Calu3 (cell line): ENCODE results near the gene KLHL42. TPM values are rescaled to one million over a fixed set of nuclear protein-coding genes. Genes with fewer than 3 reads are reported as not detected.

Experiments used
- BruUV-seq: library from RNA; stranded (reverse); fragments of 400-500 nt; replicated peaks from 2 replicates; lab custom pipeline; 2021; lab: Mats Ljungman, UMichigan
- CTCF ChIA-PET: fragments of 300-600 bp; sonication (Branson Sonifier 250); formaldehyde crosslinking; loops from one replicate; lab custom pipeline; 2022; ENCODE audit warnings: antibody characterized with exemption; lab: Charles Lee
- DNase-seq: peaks from one replicate; pipeline ENCODE4 v3.0.0; 2022
- H3K27ac Mint-ChIP-seq: one replicate; pipeline ENCODE4 v1.8.0; 2022; ENCODE audit warnings: mixed read lengths; ENCODE audit not compliant: unreplicated experiment
- H3K27me3 Mint-ChIP-seq: one replicate; pipeline ENCODE4 v1.8.0; 2022; ENCODE audit warnings: mixed read lengths; ENCODE audit not compliant: unreplicated experiment
- H3K36me3 Mint-ChIP-seq: one replicate; pipeline ENCODE4 v1.8.0; 2022; ENCODE audit warnings: mild to moderate bottlenecking, moderate library complexity, mixed read lengths; ENCODE audit not compliant: insufficient read depth, unreplicated experiment
- H3K4me1 Mint-ChIP-seq: one replicate; pipeline ENCODE4 v1.8.0; 2022; ENCODE audit warnings: mild to moderate bottlenecking, low read depth, mixed read lengths; ENCODE audit not compliant: unreplicated experiment
- H3K4me3 Mint-ChIP-seq: one replicate; pipeline ENCODE4 v1.8.0; 2022; ENCODE audit warnings: mild to moderate bottlenecking, low read depth, moderate library complexity, mixed read lengths; ENCODE audit not compliant: unreplicated experiment
- H3K9me3 Mint-ChIP-seq: one replicate; pipeline ENCODE4 v1.8.0; 2022; ENCODE audit warnings: low read depth, mixed read lengths; ENCODE audit not compliant: unreplicated experiment
- CTCF ChIP-seq: fragments of 200-600 bp; IDR thresholded peaks from one replicate; pipeline ENCODE4 v1.8.0; 2022; ENCODE audit warnings: antibody characterized with exemption; ENCODE audit not compliant: unreplicated experiment
- intact Hi-C: fragments of 100-400 bp; cut with micrococcal nuclease; formaldehyde crosslinking; loops from one replicate; pipeline ENCODE4 v1.10.0; 2022; ENCODE audit not compliant: unreplicated experiment
- total RNA-seq: library from RNA; stranded (reverse); gene quantifications from 2 replicates; pipeline ENCODE4 v1.2.3, GENCODE V29; 2022

The KLHL42 gene
- total RNA-seq, 1 experiment from 2014 or later, result 18.5 TPM

- intact Hi-C loops, result no loop called here
- Mint-ChIP-seq H3K27me3 (no peaks in the 10 kb centered on the region), H3K9me3 (no peaks in the 10 kb centered on the region), H3K36me3 (no peaks in the 10 kb centered on the region), H3K27ac (no peak overlapping the region), H3K4me3 (no peak overlapping the region), H3K4me1 (peaks cover 4% of the 10 kb centered on the region)
- no peak for DNase-seq
- CTCF ChIA-PET, result no interaction called here
- no TSS peak for BruUV-seq
- no peak for TF ChIP-seq CTCF
These were observed 58.6 kb downstream of the KLHL42 start for GRCh38 chr12:27838543-27839185.

- no peak for DNase-seq
- CTCF ChIA-PET, result interaction anchor here (0.5 to 0.6 kb wide), 2 partner anchors 18 to 160 kb away, joined by 3 to 5 read pairs; no protein-coding TSS in a partner anchor
- TF ChIP-seq CTCF, result no peak
- no peak overlapping the region for H3K4me3 Mint-ChIP-seq
- H3K27me3 Mint-ChIP-seq, result no peaks in the 10 kb centered on the region
- no peaks in the 10 kb centered on the region for H3K36me3 Mint-ChIP-seq
- BruUV-seq, result no TSS peak
- no peak overlapping the region for H3K27ac Mint-ChIP-seq
- H3K4me1 Mint-ChIP-seq, result peaks cover 14% of the 10 kb centered on the region
- intact Hi-C loops, result loop anchor here (5.0 to 10.0 kb wide), 3 partner anchors 102 to 1032 kb away; no protein-coding TSS in a partner anchor
- no peaks in the 10 kb centered on the region for H3K9me3 Mint-ChIP-seq
These were observed 60.4 kb downstream of the KLHL42 start for GRCh38 chr12:27840229-27840999.

DNA sequence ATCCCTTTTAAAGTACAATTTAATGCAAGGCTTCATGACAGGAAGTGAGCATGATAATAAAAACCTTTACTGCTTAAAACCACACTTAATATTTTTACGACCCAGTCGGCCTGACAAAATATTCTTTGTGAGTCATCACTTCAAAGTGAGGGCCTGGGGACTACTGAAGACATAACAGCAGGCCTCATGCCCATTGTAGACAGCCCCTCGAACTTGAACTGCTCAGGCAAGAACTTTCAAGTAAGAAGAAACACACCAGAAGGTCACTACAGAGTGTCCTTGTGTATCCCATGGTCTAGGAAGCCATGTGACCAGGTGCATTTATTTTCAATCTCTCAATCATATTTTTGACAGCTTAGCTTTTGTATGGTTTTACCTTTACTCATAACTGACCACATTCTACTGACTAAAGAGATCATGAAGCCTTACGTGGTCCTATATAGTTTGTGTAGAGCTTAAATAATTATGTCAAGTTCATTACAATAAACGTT is 61.4 kb downstream of the KLHL42 start:
- intact Hi-C loops, result loop anchor here (5.0 to 10.0 kb wide), 3 partner anchors 101 to 1031 kb away; no protein-coding TSS in a partner anchor
- no TSS peak for BruUV-seq
- H3K36me3 Mint-ChIP-seq, result no peaks in the 10 kb centered on the region
- H3K9me3 Mint-ChIP-seq, result no peaks in the 10 kb centered on the region
- TF ChIP-seq CTCF, result no peak
- no peaks in the 10 kb centered on the region for H3K27me3 Mint-ChIP-seq
- no peak overlapping the region for H3K27ac Mint-ChIP-seq
- CTCF ChIA-PET, result no interaction called here
- no peak overlapping the region for H3K4me3 Mint-ChIP-seq
- no peak for DNase-seq
- H3K4me1 Mint-ChIP-seq, result peaks cover 14% of the 10 kb centered on the region

DNA sequence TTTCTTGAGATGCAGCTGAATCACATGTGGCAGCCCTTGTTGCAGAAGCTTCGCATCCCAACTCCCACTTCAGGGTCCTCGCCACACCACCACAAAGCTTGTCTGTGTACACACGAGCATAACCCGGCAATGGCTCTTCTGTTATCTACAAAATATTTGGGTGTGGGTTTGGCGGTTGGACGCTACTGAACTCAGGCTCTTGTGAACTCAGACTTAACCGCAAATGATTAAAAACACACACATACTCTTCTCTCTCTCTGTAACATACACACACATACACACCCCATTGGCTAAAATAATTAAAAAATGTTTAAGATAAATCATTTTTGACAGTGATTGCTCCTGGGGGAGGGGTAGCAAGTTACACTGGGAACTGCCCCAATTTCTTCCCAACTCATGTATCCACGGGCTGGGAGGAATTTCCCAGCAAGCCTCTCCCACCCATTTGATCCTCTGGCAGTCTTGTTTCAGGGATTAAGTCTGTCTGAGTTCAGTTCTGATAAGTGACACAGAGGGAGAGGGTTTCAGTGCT is 63.7 kb downstream of the KLHL42 start:
- H3K27ac Mint-ChIP-seq, result peak overlapping the region; percentile 13
- DNase-seq, result peak; percentile 22
- intact Hi-C loops, result loop anchor here (5.0 to 10.0 kb wide), 3 partner anchors 99 to 1029 kb away; no protein-coding TSS in a partner anchor
- H3K36me3 Mint-ChIP-seq, result no peaks in the 10 kb centered on the region
- H3K27me3 Mint-ChIP-seq, result no peaks in the 10 kb centered on the region
- peaks cover 25% of the 10 kb centered on the region for H3K4me1 Mint-ChIP-seq
- no TSS peak for BruUV-seq
- TF ChIP-seq CTCF, result no peak
- peak overlapping the region; percentile 65 for H3K4me3 Mint-ChIP-seq
- no peaks in the 10 kb centered on the region for H3K9me3 Mint-ChIP-seq
- CTCF ChIA-PET, result interaction anchor here (0.7 to 1.4 kb wide), 3 partner anchors 22 to 96 kb away, joined by 3 to 6 read pairs (median 3); no protein-coding TSS in a partner anchor
